ENCODE results near the gene FLRT1.

DNA sequence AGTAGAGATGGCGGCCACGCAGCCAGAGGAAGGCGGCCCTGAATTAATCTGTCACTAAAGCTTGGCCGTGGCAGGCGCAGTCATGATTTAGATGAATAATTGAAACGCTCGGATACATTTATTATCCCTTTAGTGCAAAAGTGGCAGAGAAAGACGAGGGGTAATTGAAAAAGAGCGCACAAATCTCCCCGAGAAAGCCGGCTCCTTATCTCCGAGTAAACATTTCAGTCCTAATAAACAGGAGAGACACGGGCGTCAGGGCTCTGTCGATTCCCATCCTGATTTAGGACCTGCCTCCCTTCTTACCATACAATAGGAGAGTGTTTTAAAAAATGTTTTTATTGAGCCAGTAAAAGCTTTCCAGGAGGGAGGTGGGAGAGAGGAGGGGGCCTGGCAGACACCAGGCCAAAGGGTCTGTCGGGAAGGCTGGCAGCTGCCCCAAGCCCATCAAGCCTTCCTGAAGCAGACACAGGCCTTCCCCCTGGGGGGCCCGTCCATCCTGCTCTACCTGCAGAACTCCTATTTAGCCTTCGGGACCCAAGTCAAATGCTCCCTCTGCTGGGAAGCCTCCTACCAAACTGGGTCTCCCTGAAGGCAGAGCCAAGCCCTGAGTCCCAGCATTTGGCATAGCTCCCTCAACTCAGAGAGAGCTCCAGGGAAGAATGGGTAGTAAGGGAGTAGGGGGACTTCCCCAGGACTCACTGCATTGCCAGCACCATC is 26.7 kb upstream of the FLRT1 start:
- TF ChIP-seq CTCF (IDR thresholded peaks at IDR 0.05) (no peak), POLR2A (IDR thresholded peaks at IDR 0.05) (no peak)

Measured in ovary (tissue), 3 donors.